Measurements from ENCODE around the gene NDUFC1. TPM values are rescaled to one million over a fixed set of nuclear protein-coding genes. Genes with fewer than 3 reads are reported as not detected.
A peak's percentile ranks its signal among the peaks of the same experiment; 100 is the strongest.

Gene NDUFC1
- polyA plus RNA-seq, 1 experiment, result 54.2 TPM

GRCh38 chr4:139311909-139312308, 9.6 kb upstream of the NDUFC1 start:
- Histone ChIP-seq H3K36me3 (ENCODE audit: control insufficient read depth, insufficient read depth, low read length) (no peaks in the 10 kb centered on the region), H3K27me3 (ENCODE audit: control insufficient read depth, insufficient read depth, low read length) (no peaks in the 10 kb centered on the region), H3K4me3 (ENCODE audit: low read depth, low read length) (no peak overlapping the region)
- ChIA-PET POLR2A (interaction anchor here (0.6 kb wide), 2 partner anchors 11 to 1356 kb away, joined by 3 to 8 read pairs; no protein-coding TSS in a partner anchor), CTCF (interaction anchor here (1.5 to 2.2 kb wide), 2 partner anchors 10 to 16 kb away, joined by 4 to 7 read pairs; partner anchors contain the start of gene NAA15)
- TF ChIP-seq CTCF (IDR thresholded peaks at IDR 0.05; ENCODE audit: insufficient read depth, low read depth, low read length), result no peak
- no peak for DNase-seq (ENCODE audit: low read depth)

DNA sequence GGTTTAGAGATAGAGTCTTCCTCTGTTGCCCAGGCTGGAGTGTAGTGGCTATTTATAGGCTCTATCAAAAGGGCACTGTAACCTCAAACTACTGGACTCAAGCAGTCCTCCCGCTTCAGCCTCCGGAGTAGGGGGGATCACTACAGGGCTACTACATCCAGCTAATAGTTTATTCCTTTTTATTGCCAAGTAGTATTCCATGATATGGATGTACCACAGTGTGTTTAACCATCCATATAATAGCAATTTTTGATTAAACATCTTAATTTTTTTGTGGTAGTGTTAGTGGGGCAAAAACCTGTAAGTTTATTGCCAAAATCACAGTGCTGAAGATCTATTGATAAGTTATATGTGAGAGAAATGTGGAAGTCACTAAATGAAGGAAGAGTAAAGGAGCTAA, 2.6 kb upstream of the NDUFC1 start:
- no peak for TF ChIP-seq CTCF (IDR thresholded peaks at IDR 0.05; ENCODE audit: insufficient read depth, low read depth, low read length)
- ChIA-PET POLR2A (no interaction called here), CTCF (no interaction called here)
- Histone ChIP-seq H3K4me3 (ENCODE audit: low read depth, low read length) (no peak overlapping the region), H3K27me3 (ENCODE audit: control insufficient read depth, insufficient read depth, low read length) (no peaks in the 10 kb centered on the region), H3K36me3 (ENCODE audit: control insufficient read depth, insufficient read depth, low read length) (no peaks in the 10 kb centered on the region)
- no peak for DNase-seq (ENCODE audit: low read depth)

- DNase-seq (ENCODE audit: low read depth), result peak; percentile 82
- no peaks in the 10 kb centered on the region for H3K36me3 ChIP-seq (ENCODE audit: control insufficient read depth, insufficient read depth, low read length)
- H3K27me3 ChIP-seq (ENCODE audit: control insufficient read depth, insufficient read depth, low read length), result no peaks in the 10 kb centered on the region
- peak within 1 kb of the TSS; percentile 87 for H3K4me3 ChIP-seq (ENCODE audit: low read depth, low read length)
- POLR2A ChIA-PET, result interaction anchor here (0.6 kb wide), 3 partner anchors 8 to 20 kb away, joined by 3 to 9 read pairs (median 4); no protein-coding TSS in a partner anchor
- CTCF ChIA-PET, result interaction anchor here (1.0 to 2.5 kb wide), 8 partner anchors 11 to 121 kb away, joined by 3 to 13 read pairs (median 4); partner anchors contain the start of gene MGARP
- TF ChIP-seq CTCF (IDR thresholded peaks at IDR 0.05; ENCODE audit: insufficient read depth, low read depth, low read length), result no peak
Measured at GRCh38 chr4:139301113-139301820, 1.0 kb downstream of the NDUFC1 start, which contains the start of gene NAA15. Gene NAA15 (plus strand): TSS chr4:139301505. CDS start chr4:139301778, 273 bp downstream.

GRCh38 chr4:139300431-139301112, 1.7 kb downstream of the NDUFC1 start:
- ChIA-PET CTCF (interaction anchor here (1.0 to 2.5 kb wide), 7 partner anchors 11 to 120 kb away, joined by 3 to 13 read pairs (median 5); partner anchors contain the start of gene MGARP), POLR2A (interaction anchor here (0.6 kb wide), 2 partner anchors 9 to 11 kb away, joined by 3 to 4 read pairs; no protein-coding TSS in a partner anchor)
- Histone ChIP-seq H3K27me3 (ENCODE audit: control insufficient read depth, insufficient read depth, low read length) (no peaks in the 10 kb centered on the region), H3K4me3 (ENCODE audit: low read depth, low read length) (peak overlapping the region; percentile 87), H3K36me3 (ENCODE audit: control insufficient read depth, insufficient read depth, low read length) (no peaks in the 10 kb centered on the region)
- TF ChIP-seq CTCF (IDR thresholded peaks at IDR 0.05; ENCODE audit: insufficient read depth, low read depth, low read length), result no peak
- no peak for DNase-seq (ENCODE audit: low read depth)

DNA sequence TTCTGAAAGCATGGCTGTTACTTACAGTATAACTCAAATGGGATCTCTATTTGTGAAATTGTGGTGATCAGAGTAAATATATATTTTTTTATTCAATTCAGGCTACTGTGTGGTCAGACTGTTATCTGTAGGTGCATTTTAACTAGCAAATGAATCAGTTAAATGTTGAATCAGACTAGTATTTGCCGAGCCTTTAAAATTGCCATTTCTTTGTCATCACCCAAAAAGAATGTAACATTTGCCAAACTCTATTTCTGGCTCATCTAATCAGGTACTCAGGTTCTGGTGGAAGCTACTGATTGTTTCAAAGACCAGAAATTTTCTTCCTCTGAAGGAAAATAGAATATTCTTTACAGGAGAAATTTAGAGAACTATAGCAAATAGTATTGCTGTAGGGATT, 2.7 kb downstream of the NDUFC1 start:
- Histone ChIP-seq H3K27me3 (ENCODE audit: control insufficient read depth, insufficient read depth, low read length) (no peaks in the 10 kb centered on the region), H3K4me3 (ENCODE audit: low read depth, low read length) (no peak overlapping the region), H3K36me3 (ENCODE audit: control insufficient read depth, insufficient read depth, low read length) (no peaks in the 10 kb centered on the region)
- TF ChIP-seq CTCF (IDR thresholded peaks at IDR 0.05; ENCODE audit: insufficient read depth, low read depth, low read length), result no peak
- ChIA-PET POLR2A (no interaction called here), CTCF (interaction anchor here (0.6 to 2.5 kb wide), 2 partner anchors 10 to 72 kb away, joined by 3 to 13 read pairs; no protein-coding TSS in a partner anchor)
- DNase-seq (ENCODE audit: low read depth), result no peak
